Fibroblast of the aortic adventitia (primary cell): ENCODE measurements around the gene STXBP4. TPM values are rescaled to one million over a fixed set of nuclear protein-coding genes. Genes with fewer than 3 reads are reported as not detected.

ENCODE experiments used
- DNase-seq: peaks from one replicate; pipeline ENCODE4 v3.0.0-alpha.2; 2010; ENCODE audit warnings: low read depth
- H3K4me3 ChIP-seq: 2 replicates; pipeline ENCODE4 v1.5.1; 2011; ENCODE audit warnings: low read depth, mild to moderate bottlenecking, control low read depth, low read length, moderate library complexity
- CTCF ChIP-seq: IDR thresholded peaks from 2 replicates; pipeline ENCODE4 v1.5.1; 2011; ENCODE audit warnings: mild to moderate bottlenecking, low read length, control low read depth, inconsistent platforms; ENCODE audit not compliant: insufficient read depth
- total RNA-seq: library from RNA; depleted of rRNA; stranded (reverse); fragments of >200 nt; gene quantifications from 2 replicates; pipeline ENCODE4 v1.2.3, GENCODE V29; 2012; ENCODE audit warnings: low replicate concordance

Gene STXBP4
- total RNA-seq, 1 donor: 32.0 TPM

- H3K4me3 ChIP-seq: no peak overlapping the region
- DNase-seq: no peak
- TF ChIP-seq CTCF: no peak
These were observed 124.8 kb downstream of the STXBP4 start for GRCh38 chr17:55093353-55093752.

GRCh38 chr17:55098765-55099164, 130.2 kb downstream of the STXBP4 start:
- no peak for TF ChIP-seq CTCF
- DNase-seq: no peak

GRCh38 chr17:55110521-55110920, 142.0 kb downstream of the STXBP4 start:
- H3K4me3 ChIP-seq: no peak overlapping the region
- no peak for DNase-seq
- no peak for TF ChIP-seq CTCF

More at GRCh38 chr17:55098765-55099164, 130.2 kb downstream of the STXBP4 start:
- no peak overlapping the region for H3K4me3 ChIP-seq

- no peak for TF ChIP-seq CTCF
- no peak overlapping the region for H3K4me3 ChIP-seq
- no peak for DNase-seq
These were observed 145.7 kb downstream of the STXBP4 start for GRCh38 chr17:55114283-55114682.

GRCh38 chr17:55116440-55116914, 147.9 kb downstream of the STXBP4 start:
- peak; percentile 30 for DNase-seq
- TF ChIP-seq CTCF: no peak
- no peak overlapping the region for H3K4me3 ChIP-seq

- no peak for DNase-seq
These were observed 148.6 kb downstream of the STXBP4 start for GRCh38 chr17:55117164-55117563.

More at GRCh38 chr17:55117164-55117563, 148.6 kb downstream of the STXBP4 start:
- H3K4me3 ChIP-seq: no peak overlapping the region
- TF ChIP-seq CTCF: no peak
